Astrocyte of the spinal cord (primary cell): ENCODE results near the gene PLEKHN1.

Experiments used
- DNase-seq: peaks from one replicate; pipeline ENCODE4 v3.0.0; 2011; ENCODE audit warnings: low read depth, low spot score
- H3K4me3 ChIP-seq: 2 replicates; pipeline ENCODE4 v1.5.1; 2011; ENCODE audit warnings: low read depth, mild to moderate bottlenecking, low read length, moderate library complexity
- CTCF ChIP-seq: IDR thresholded peaks from 2 replicates; pipeline ENCODE4 v1.5.1; 2012; ENCODE audit warnings: low read depth, mild to moderate bottlenecking, low read length, inconsistent platforms
- in situ Hi-C: cut with HindIII; loops from 2 replicates; pipeline ENCODE4 v1.10.0; 2017; ENCODE audit warnings: low sequenced_read_pairs

PLEKHN1 gene

GRCh38 chr1:996851-997712 is 30.8 kb downstream of the PLEKHN1 start:
- DNase-seq = no peak
- no peak for TF ChIP-seq CTCF
- no peak overlapping the region for H3K4me3 ChIP-seq
- in situ Hi-C loops = no loop called here

DNA sequence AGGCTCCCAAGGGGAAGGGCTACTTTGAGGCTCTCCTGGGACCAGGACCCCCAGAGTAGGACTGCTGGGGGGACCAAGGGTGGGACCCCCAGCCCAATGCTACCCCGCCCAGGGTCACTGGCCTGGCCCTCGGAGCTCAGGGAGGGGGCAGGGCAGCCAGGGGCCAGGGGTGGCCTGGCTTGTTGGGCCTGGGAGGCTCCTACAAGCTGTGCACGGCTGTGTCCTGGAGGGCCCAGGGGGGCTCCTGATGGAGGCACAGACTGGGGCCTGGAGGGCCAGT is 31.4 kb downstream of the PLEKHN1 start:
- no peak for DNase-seq

DNA sequence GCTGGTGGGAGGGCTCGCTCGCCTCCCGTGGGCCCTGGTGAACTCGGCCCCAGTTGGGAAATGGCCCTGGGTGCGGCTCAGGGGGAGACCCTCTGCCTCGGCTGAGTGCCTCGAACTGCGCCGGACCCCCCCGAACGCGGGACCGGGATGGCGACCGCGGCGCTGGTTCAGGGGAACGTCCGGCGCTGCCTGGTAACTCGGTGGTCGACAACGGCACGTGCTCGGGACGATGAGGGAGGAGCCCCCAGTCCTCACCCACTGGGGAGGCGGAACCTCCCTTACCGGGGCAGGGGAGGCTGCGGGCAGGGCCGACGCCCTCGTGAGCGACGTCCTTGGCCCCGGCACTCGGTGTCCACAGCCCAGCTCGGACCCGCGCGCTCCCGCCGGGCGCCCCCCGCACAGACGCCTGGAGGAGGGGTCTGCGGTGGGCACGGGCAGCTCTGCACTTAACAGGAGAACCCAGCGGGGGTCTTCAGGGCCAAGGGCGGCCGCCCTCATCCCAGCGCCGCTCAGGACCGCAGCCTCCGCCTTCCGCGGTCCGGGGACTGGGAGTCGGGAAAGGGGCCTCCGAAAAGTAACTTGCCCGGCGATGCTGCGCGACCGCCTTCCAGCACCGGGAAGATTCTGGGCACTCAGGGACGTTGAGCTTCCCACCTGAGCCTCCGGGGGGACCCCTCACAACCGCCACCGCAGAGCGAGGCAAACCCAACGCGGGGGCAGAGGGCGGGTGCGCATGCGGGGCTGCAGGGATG is 31.9 kb downstream of the PLEKHN1 start:
- no peak overlapping the region for H3K4me3 ChIP-seq
- DNase-seq = no peak
- in situ Hi-C loops = no loop called here
- no peak for TF ChIP-seq CTCF

More for the DNA sequence above, 31.4 kb downstream of the PLEKHN1 start:
- in situ Hi-C loops = no loop called here
- TF ChIP-seq CTCF = no peak
- H3K4me3 ChIP-seq = no peak overlapping the region

DNA sequence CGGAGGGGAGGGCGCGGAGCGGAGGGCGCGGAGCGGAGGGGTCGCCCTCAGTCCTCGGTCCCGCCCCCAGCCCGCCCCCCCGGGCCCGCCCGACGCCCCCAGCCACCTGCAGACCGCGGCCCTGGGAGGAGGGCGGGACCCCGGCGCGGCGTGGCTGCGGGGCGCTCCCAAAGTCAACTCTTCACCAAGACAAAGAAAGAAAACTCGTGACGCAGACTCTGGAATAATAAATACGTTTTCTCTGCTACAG is 32.4 kb downstream of the PLEKHN1 start:
- in situ Hi-C loops = no loop called here

DNA sequence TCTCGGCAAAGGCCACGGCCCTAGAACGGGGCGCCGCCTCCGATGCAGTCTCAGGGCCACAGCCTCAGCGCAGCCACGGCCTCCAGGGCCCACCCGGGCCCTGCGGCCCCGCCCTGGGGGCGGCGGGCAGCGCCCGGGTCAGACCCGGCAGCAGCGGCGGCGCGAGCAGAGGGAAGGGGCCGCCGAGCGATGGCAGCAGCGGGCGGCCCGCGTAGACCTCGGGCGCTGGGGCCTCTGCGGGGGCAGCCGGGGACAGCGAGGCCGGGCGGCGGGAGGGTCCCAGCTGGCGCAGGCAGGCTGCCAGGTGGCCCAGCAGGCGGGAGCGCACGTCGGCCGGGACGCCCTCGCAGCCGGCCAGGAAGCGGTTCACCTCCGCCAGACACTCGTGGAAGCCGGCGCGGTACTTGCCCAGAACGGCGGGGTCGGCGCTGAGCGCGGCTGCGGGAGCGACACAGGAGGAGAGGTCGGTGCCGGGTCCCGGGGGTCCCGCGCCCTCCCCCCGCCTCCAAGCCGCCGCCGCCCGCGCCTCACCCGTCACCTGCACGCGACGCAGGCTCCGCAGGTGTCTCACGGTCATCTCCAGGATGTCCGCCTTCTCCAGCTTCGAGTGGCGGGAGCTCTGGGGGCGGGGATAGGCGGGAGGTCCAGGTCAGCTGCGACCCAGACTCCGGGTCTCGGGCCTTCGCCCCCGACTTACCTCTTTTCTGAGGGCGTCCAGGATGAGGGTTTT is 32.9 kb downstream of the PLEKHN1 start:
- DNase-seq = no peak
- in situ Hi-C loops = no loop called here
- H3K4me3 ChIP-seq = peak overlapping the region; percentile 41
- no peak for TF ChIP-seq CTCF

More for the DNA sequence above, 32.4 kb downstream of the PLEKHN1 start:
- TF ChIP-seq CTCF = no peak
- DNase-seq = peak; percentile 38
- H3K4me3 ChIP-seq = peak overlapping the region; percentile 21

- TF ChIP-seq CTCF = no peak
- peak; percentile 88 for DNase-seq
- H3K4me3 ChIP-seq = peak within 1 kb of the TSS; percentile 51
- in situ Hi-C loops = no loop called here
Measured at GRCh38 chr1:999725-1000356, 33.6 kb downstream of the PLEKHN1 start, which contains the start of gene HES4. TSS of gene HES4 (minus strand) at chr1:1000097. CDS start at chr1:999973, 124 bp downstream.
